ENCODE data around the gene SLITRK6. TPM values are rescaled to one million over a fixed set of nuclear protein-coding genes. Genes with fewer than 3 reads are reported as not detected.

The SLITRK6 gene
- total and polyA plus RNA-seq, 2 donors (not counting 3 experiments of a cell fraction or from before 2014, with no cell fraction given) = not detected

DNA sequence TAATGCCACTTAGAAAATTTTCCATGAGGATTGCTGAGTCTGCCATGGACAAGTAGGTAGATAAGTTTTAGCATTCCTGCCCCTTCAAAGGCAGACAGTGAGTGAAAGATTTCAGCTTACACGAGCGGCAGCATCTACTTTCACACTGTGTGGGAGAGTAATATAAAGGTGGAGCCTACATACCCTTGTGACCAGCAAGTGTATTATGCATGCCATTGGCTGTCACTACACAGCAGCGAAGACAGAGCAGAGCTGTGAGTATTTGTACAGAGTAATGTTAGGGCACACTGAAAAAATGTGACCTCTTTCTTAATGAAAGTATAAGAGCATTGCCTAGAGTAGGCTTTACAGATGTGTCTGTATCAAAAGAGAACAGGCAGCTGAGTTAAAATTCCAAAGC is 14.0 kb downstream of the SLITRK6 start:
- H3K4me1 ChIP-seq (ENCODE audit: control insufficient read depth, extremely low read depth, insufficient read depth, low read length) = no peaks in the 10 kb centered on the region
- no peak overlapping the region for H3K9ac ChIP-seq (replicated peaks; ENCODE audit: extremely low read depth, insufficient read depth, low read length)
- DNase-seq (ENCODE audit: low read depth, low spot score) (no peak), FAIRE-seq (no peak)
- no peak overlapping the region for H3K4me2 ChIP-seq (ENCODE audit: insufficient read depth, low read length)
- H2AFZ ChIP-seq (ENCODE audit: low read depth, low read length) = no peak overlapping the region
- dilution Hi-C loops (cut with MboI; ENCODE audit: extremely low pct_ligation_motif_present, low sequenced_read_pairs) = no loop called here
- CTCF ChIA-PET = no interaction called here
- H3K79me2 ChIP-seq (ENCODE audit: control insufficient read depth, insufficient read depth, low read length) = no peaks in the 10 kb centered on the region
- no peak overlapping the region for H3K4me3 ChIP-seq (replicated peaks in 1 of 3; ENCODE audit: insufficient read depth in 1 of 3, low read depth in 1 of 3, low read length in 3 of 3)
- TF ChIP-seq JUN (IDR thresholded peaks at IDR 0.05; ENCODE audit: borderline replicate concordance, insufficient read depth, insufficient read length, low read depth) = no peak
- no peak for TF ChIP-seq EZH2 (IDR thresholded peaks at IDR 0.05; ENCODE audit: borderline replicate concordance, low read depth, low read length, severe bottlenecking)
- TF ChIP-seq, protein P1, sequence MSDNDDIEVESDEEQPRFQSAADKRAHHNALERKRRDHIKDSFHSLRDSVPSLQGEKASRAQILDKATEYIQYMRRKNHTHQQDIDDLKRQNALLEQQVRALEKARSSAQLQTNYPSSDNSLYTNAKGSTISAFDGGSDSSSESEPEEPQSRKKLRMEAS (IDR thresholded peaks at IDR 0.05; ENCODE audit: insufficient read depth, insufficient read length) = no peak
- TF ChIP-seq POLR2AphosphoS5 (IDR thresholded peaks at IDR 0.05; ENCODE audit: insufficient read depth, low read depth, low read length) = no peak
- no peak for TF ChIP-seq MYC (IDR thresholded peaks at IDR 0.05; ENCODE audit: low read depth, low read length)
- TF ChIP-seq, protein P2, sequence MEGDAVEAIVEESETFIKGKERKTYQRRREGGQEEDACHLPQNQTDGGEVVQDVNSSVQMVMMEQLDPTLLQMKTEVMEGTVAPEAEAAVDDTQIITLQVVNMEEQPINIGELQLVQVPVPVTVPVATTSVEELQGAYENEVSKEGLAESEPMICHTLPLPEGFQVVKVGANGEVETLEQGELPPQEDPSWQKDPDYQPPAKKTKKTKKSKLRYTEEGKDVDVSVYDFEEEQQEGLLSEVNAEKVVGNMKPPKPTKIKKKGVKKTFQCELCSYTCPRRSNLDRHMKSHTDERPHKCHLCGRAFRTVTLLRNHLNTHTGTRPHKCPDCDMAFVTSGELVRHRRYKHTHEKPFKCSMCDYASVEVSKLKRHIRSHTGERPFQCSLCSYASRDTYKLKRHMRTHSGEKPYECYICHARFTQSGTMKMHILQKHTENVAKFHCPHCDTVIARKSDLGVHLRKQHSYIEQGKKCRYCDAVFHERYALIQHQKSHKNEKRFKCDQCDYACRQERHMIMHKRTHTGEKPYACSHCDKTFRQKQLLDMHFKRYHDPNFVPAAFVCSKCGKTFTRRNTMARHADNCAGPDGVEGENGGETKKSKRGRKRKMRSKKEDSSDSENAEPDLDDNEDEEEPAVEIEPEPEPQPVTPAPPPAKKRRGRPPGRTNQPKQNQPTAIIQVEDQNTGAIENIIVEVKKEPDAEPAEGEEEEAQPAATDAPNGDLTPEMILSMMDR (IDR thresholded peaks at IDR 0.05; ENCODE audit: extremely low read depth in 1 of 2, insufficient read depth in 1 of 2, low read depth in 1 of 2, low read length in 2 of 2) = no peak
- no peak for TF ChIP-seq FOS (IDR thresholded peaks at IDR 0.05; ENCODE audit: borderline replicate concordance, insufficient read depth, low read length)
- no peak for TF ChIP-seq GATA2 (IDR thresholded peaks at IDR 0.05; ENCODE audit: insufficient read depth, insufficient read length, low read depth, low read length)
- TF ChIP-seq POLR2A (IDR thresholded peaks at IDR 0.05; ENCODE audit: low read depth, low read length) = no peak
- POLR2A ChIA-PET = no interaction called here
- no peak overlapping the region for H3K27ac ChIP-seq (ENCODE audit: insufficient read depth, low read depth, low read length)
- no peaks in the 10 kb centered on the region for H3K9me1 ChIP-seq (replicated peaks; ENCODE audit: control insufficient read depth, extremely low read depth, insufficient read depth, low read length)
- no peaks in the 10 kb centered on the region for H3K36me3 ChIP-seq (ENCODE audit: control insufficient read depth in 2 of 2, extremely low read depth in 1 of 2, insufficient read depth in 2 of 2, low read length in 2 of 2)
- BruUV-seq (replicated peaks) = no TSS peak
- no peaks in the 10 kb centered on the region for H3K27me3 ChIP-seq (ENCODE audit: control insufficient read depth in 2 of 2, insufficient read depth in 2 of 2, low read length in 2 of 2)
- H4K20me1 ChIP-seq (replicated peaks; ENCODE audit: control insufficient read depth, extremely low read depth, insufficient read depth, low read length) = no peaks in the 10 kb centered on the region
- intact Hi-C loops (cut with micrococcal nuclease) = no loop called here
- H3K9me3 ChIP-seq (replicated peaks; ENCODE audit: control insufficient read depth, insufficient read depth, low read length) = peaks cover 2% of the 10 kb centered on the region
